ENCODE measurements around the gene RASAL2.

RASAL2 gene

GRCh38 chr1:178282949-178283367 lies 189.1 kb downstream of the RASAL2 start:
- no peak overlapping the region for H3K9ac ChIP-seq (ENCODE audit: low read length)
- H3K4me1 ChIP-seq (ENCODE audit: low read length) = peaks cover 6% of the 10 kb centered on the region
- H2AFZ ChIP-seq (ENCODE audit: low read depth, low read length) = 0 out of 2 replicates have a peak overlapping the region, but pooled peaks have one; percentile 17
- no peaks in the 10 kb centered on the region for H3K27me3 ChIP-seq (ENCODE audit: low read depth, low read length)
- H4K20me1 ChIP-seq (ENCODE audit: insufficient read depth, low read length) = no peaks in the 10 kb centered on the region
- H3K79me2 ChIP-seq (ENCODE audit: low read length) = no peaks in the 10 kb centered on the region
- H3K9me3 ChIP-seq (ENCODE audit: insufficient read depth, low read length) = no peaks in the 10 kb centered on the region
- TF ChIP-seq EZH2phosphoT487 (IDR thresholded peaks at IDR 0.05; ENCODE audit: low read depth) (no peak), CTCF (IDR thresholded peaks at IDR 0.05; ENCODE audit: low read depth, low read length) (peak; percentile 64)
- H3K27ac ChIP-seq (ENCODE audit: low read length) = no peak overlapping the region
- H3K4me2 ChIP-seq (ENCODE audit: low read length) = no peak overlapping the region
- no peak overlapping the region for H3K4me3 ChIP-seq (ENCODE audit: low read length)
- no peaks in the 10 kb centered on the region for H3K36me3 ChIP-seq (replicated peaks; ENCODE audit: low read depth, low read length)

- Histone ChIP-seq H3K4me2 (ENCODE audit: low read length) (no peak overlapping the region), H2AFZ (ENCODE audit: low read depth, low read length) (no peak overlapping the region), H3K27ac (ENCODE audit: low read length) (no peak overlapping the region), H3K4me1 (ENCODE audit: low read length) (peaks cover 6% of the 10 kb centered on the region), H3K27me3 (ENCODE audit: low read depth, low read length) (no peaks in the 10 kb centered on the region), H4K20me1 (ENCODE audit: insufficient read depth, low read length) (no peaks in the 10 kb centered on the region), H3K79me2 (ENCODE audit: low read length) (no peaks in the 10 kb centered on the region), H3K4me3 (ENCODE audit: low read length) (no peak overlapping the region), H3K9me3 (ENCODE audit: insufficient read depth, low read length) (no peaks in the 10 kb centered on the region), H3K9ac (ENCODE audit: low read length) (no peak overlapping the region), H3K36me3 (replicated peaks; ENCODE audit: low read depth, low read length) (no peaks in the 10 kb centered on the region)
- no peak for TF ChIP-seq EZH2phosphoT487 (IDR thresholded peaks at IDR 0.05; ENCODE audit: low read depth)
- no peak for TF ChIP-seq CTCF (IDR thresholded peaks at IDR 0.05; ENCODE audit: low read depth, low read length)
These were observed 189.5 kb downstream of the RASAL2 start for GRCh38 chr1:178283409-178283808.

- peaks cover 6% of the 10 kb centered on the region for H3K4me1 ChIP-seq (ENCODE audit: low read length)
- no peak overlapping the region for H3K4me3 ChIP-seq (ENCODE audit: low read length)
- no peaks in the 10 kb centered on the region for H3K36me3 ChIP-seq (replicated peaks; ENCODE audit: low read depth, low read length)
- peak overlapping the region; percentile 33; the same call in 1 of the 2 replicates for H2AFZ ChIP-seq (ENCODE audit: low read depth, low read length)
- no peak for TF ChIP-seq EZH2phosphoT487 (IDR thresholded peaks at IDR 0.05; ENCODE audit: low read depth)
- no peak; the same call in 1 of the 2 replicates for TF ChIP-seq CTCF (IDR thresholded peaks at IDR 0.05; ENCODE audit: low read depth, low read length)
- H3K9ac ChIP-seq (ENCODE audit: low read length) = no peak overlapping the region
- no peaks in the 10 kb centered on the region for H3K79me2 ChIP-seq (ENCODE audit: low read length)
- no peaks in the 10 kb centered on the region for H4K20me1 ChIP-seq (ENCODE audit: insufficient read depth, low read length)
- H3K27ac ChIP-seq (ENCODE audit: low read length) = no peak overlapping the region
- H3K9me3 ChIP-seq (ENCODE audit: insufficient read depth, low read length) = no peaks in the 10 kb centered on the region
- H3K27me3 ChIP-seq (ENCODE audit: low read depth, low read length) = no peaks in the 10 kb centered on the region
- H3K4me2 ChIP-seq (ENCODE audit: low read length) = peak overlapping the region; percentile 15; the same call in 1 of the 2 replicates
These were observed 190.2 kb downstream of the RASAL2 start for GRCh38 chr1:178284058-178284457.

GRCh38 chr1:178291166-178291565 lies 197.3 kb downstream of the RASAL2 start:
- no peaks in the 10 kb centered on the region for H3K36me3 ChIP-seq (replicated peaks; ENCODE audit: low read depth, low read length)
- no peaks in the 10 kb centered on the region for H4K20me1 ChIP-seq (ENCODE audit: insufficient read depth, low read length)
- H3K27me3 ChIP-seq (ENCODE audit: low read depth, low read length) = no peaks in the 10 kb centered on the region
- H3K27ac ChIP-seq (ENCODE audit: low read length) = no peak overlapping the region
- H3K79me2 ChIP-seq (ENCODE audit: low read length) = no peaks in the 10 kb centered on the region
- H3K4me3 ChIP-seq (ENCODE audit: low read length) = no peak overlapping the region
- no peak overlapping the region for H3K4me2 ChIP-seq (ENCODE audit: low read length)
- no peak overlapping the region for H2AFZ ChIP-seq (ENCODE audit: low read depth, low read length)
- TF ChIP-seq EZH2phosphoT487 (IDR thresholded peaks at IDR 0.05; ENCODE audit: low read depth) (no peak), CTCF (IDR thresholded peaks at IDR 0.05; ENCODE audit: low read depth, low read length) (no peak)
- H3K9ac ChIP-seq (ENCODE audit: low read length) = no peak overlapping the region
- H3K9me3 ChIP-seq (ENCODE audit: insufficient read depth, low read length) = no peaks in the 10 kb centered on the region
- H3K4me1 ChIP-seq (ENCODE audit: low read length) = no peaks in the 10 kb centered on the region
